Activated naive CD4-positive, alpha-beta T cell treated with anti-CD3 and anti-CD28 coated beads for 36 hours (primary cell): ENCODE measurements around the gene RIOK3. TPM values are rescaled to one million over a fixed set of nuclear protein-coding genes. Genes with fewer than 3 reads are reported as not detected.
"Not testable (repeated sequence)": the region's sequence is repeated elsewhere in the genome, so short reads cannot be mapped to it uniquely, and the experiment has no call there.

Experiments
- CTCF ChIA-PET: fragments of 350-600 bp; sonication (Branson Sonifier 250); formaldehyde crosslinking; loops from one replicate; lab custom pipeline; 2021; ENCODE audit warnings: antibody characterized with exemption; lab: Charles Lee
- DNase-seq: peaks from one replicate; pipeline ENCODE4 v3.0.0-alpha.2; 2020
- H3K27ac Mint-ChIP-seq: one replicate; pipeline ENCODE4 v1.8.0; 2021; ENCODE audit warnings: mild to moderate bottlenecking, mixed read lengths
- H3K27me3 Mint-ChIP-seq: one replicate; pipeline ENCODE4 v1.8.0; 2021; ENCODE audit warnings: low read depth, mixed read lengths
- H3K36me3 Mint-ChIP-seq: one replicate; pipeline ENCODE4 v1.8.0; 2021; ENCODE audit warnings: low read depth, mixed read lengths
- H3K4me1 Mint-ChIP-seq: one replicate; pipeline ENCODE4 v1.8.0; 2021; ENCODE audit warnings: low read depth, mixed read lengths
- H3K4me3 Mint-ChIP-seq: one replicate; pipeline ENCODE4 v1.8.0; 2021; ENCODE audit warnings: mild to moderate bottlenecking, moderate library complexity, mixed read lengths
- H3K9me3 Mint-ChIP-seq: one replicate; pipeline ENCODE4 v1.8.0; 2021; ENCODE audit warnings: mixed read lengths
- intact Hi-C: fragments of 100-400 bp; cut with micrococcal nuclease; formaldehyde crosslinking; loops from one replicate; pipeline ENCODE4 v1.15.1; 2023
- total RNA-seq, 2 experiments: library from RNA; stranded (reverse); gene quantifications; one replicate each; pipeline ENCODE4 v1.2.3, GENCODE V29; 2021

The RIOK3 gene
- total RNA-seq, 2 experiments from 2014 or later, result 53.8 to 59.5 TPM

DNA sequence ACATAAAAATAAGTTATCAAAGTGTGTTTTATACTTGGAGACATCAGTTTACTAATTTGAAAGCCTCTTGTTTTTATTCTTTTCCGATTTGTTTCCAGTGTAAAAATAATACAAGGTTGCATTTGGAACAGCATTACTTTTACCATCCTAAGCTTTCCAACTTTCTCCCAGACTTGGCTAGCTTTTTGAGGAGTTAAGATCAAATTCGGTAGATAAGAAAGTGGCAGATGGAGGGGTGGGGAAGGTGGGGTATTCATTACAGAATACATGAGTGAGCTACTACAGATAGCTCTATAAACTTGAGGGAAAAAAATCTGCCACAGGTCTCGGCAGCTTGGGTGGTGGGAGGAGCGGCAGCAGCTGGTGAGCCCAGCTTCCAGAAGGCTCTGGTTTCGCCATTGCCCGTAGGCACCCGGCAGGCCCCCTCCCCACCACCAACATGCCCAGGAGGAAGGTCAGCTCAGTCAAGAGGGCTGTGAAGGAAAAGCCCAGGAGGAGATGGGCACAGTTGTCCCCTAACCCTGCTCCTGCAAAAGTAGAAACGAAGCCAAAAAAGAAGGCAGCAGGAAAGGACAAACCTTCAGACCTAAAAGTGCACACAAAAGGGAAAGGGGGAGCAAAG is 31.6 kb downstream of the RIOK3 start:
- H3K36me3 Mint-ChIP-seq, result peaks cover 5% of the 10 kb centered on the region
- peaks cover 19% of the 10 kb centered on the region for H3K4me1 Mint-ChIP-seq
- DNase-seq, result no peak
- no peak overlapping the region for H3K4me3 Mint-ChIP-seq
- CTCF ChIA-PET, result interaction anchor here (0.6 to 2.1 kb wide), 3 partner anchors 14 to 129 kb away, joined by 3 to 13 read pairs (median 6); no protein-coding TSS in a partner anchor
- no peaks in the 10 kb centered on the region for H3K9me3 Mint-ChIP-seq
- peak overlapping the region; percentile 30 for H3K27ac Mint-ChIP-seq
- H3K27me3 Mint-ChIP-seq, result no peaks in the 10 kb centered on the region
- intact Hi-C loops, result loop anchor here (5.0 kb wide), 1 partner anchor 252 kb away; no protein-coding TSS in a partner anchor

DNA sequence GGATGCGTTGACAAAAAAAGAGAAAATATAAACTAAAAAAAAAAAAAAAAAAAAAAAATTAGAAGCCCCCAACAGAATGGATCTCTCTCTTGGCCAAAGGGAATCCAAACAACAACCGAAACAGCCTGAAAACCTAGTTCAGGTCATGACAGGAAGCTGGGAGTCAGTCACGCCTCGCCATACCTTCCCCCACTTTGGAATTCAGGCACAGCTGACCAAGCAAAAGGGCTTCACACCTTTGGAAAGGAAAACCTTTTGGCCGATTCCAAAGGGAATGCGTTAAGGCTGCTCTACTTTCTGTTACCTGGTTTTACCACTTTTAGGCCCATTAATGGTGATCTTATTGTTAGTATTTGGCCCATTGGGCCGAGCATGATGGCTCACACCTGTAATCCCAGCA is 32.3 kb downstream of the RIOK3 start:
- no peak overlapping the region for H3K4me3 Mint-ChIP-seq
- H3K4me1 Mint-ChIP-seq, result peaks cover 19% of the 10 kb centered on the region
- no peak for DNase-seq
- H3K9me3 Mint-ChIP-seq, result no peaks in the 10 kb centered on the region
- intact Hi-C loops, result loop anchor here (5.0 kb wide), 1 partner anchor 253 kb away; no protein-coding TSS in a partner anchor
- H3K36me3 Mint-ChIP-seq, result peaks cover 5% of the 10 kb centered on the region
- no peak overlapping the region for H3K27ac Mint-ChIP-seq
- CTCF ChIA-PET, result interaction anchor here (1.3 to 2.1 kb wide), 2 partner anchors 13 to 31 kb away, joined by 6 to 13 read pairs; no protein-coding TSS in a partner anchor
- H3K27me3 Mint-ChIP-seq, result no peaks in the 10 kb centered on the region

DNA sequence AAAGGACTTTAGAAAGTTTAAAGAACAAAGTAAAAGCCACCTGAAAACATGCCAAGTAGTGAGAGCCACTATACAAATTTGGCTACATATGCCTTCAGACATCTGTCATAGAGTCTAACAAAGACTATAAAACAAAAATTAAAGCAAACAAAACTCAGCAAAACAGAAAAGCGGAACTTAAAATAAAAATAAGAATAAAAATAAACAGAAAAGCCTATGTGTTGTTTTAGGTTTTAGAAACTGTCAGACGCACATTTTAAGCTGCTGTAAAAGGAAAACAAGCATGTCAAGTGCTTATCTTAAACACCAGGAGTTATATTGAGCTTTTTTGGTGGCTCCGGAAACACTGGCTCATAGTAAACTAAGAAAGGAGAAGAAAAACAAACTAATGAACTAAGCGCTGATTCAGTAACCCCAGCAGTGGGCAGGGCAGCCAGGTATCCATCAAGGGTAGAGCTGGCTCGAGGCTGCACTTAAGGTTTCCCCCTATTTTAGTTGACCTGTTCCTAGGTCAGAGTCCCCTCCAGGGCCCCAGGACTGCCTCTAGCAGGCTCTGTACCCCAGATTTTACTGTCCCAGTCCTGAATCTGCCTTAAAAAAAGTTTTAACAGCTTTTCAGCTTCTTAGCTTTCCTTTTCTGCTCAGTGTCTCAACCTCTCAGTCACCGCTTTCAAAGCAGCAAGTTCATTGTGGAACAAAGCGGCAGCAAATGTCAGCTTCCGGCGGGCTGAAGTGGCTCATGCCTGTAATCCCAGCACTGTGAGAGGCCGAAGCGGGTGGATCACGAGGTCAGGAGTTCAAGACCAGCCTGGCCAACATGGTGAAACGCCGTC is 34.9 kb downstream of the RIOK3 start:
- peak; percentile 84 for DNase-seq
- peak overlapping the region; percentile 86 for H3K27ac Mint-ChIP-seq
- intact Hi-C loops, result loop anchor here (1.0 to 5.0 kb wide), 4 partner anchors 10 to 256 kb away; partner anchors contain the start of genes RIOK3 and RMC1
- H3K4me3 Mint-ChIP-seq, result peak overlapping the region; percentile 57
- peaks cover 19% of the 10 kb centered on the region for H3K4me1 Mint-ChIP-seq
- H3K27me3 Mint-ChIP-seq, result no peaks in the 10 kb centered on the region
- peaks cover 2% of the 10 kb centered on the region for H3K36me3 Mint-ChIP-seq
- H3K9me3 Mint-ChIP-seq, result no peaks in the 10 kb centered on the region
- CTCF ChIA-PET, result interaction anchor here (0.8 to 2.4 kb wide), 7 partner anchors 10 to 357 kb away, joined by 3 to 27 read pairs (median 4); no protein-coding TSS in a partner anchor

DNA sequence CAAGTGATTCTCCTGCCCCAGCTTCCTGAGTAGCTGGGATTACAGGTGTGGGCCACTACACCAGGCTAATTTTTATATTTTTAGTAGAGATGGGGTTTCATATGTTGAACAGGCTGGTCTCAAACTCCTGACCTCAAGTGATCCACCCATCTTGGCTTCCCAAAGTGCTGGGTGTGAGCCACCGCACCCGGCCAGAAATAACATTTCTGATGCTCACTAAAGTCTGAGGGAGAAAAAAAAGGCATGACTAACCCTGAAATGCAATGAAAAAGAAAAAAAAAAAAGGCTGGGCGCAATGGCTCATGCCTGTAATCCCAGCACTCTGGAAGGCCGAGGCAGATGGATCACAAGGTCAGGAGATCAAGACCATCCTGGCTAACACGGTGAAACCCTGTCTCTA is 36.5 kb downstream of the RIOK3 start:
- H3K36me3 Mint-ChIP-seq, H3K4me3 Mint-ChIP-seq, H3K27ac Mint-ChIP-seq, H3K27me3 Mint-ChIP-seq, H3K9me3 Mint-ChIP-seq, DNase-seq: not testable (repeated sequence)
- CTCF ChIA-PET, result interaction anchor here (0.7 to 2.4 kb wide), 4 partner anchors 9 to 336 kb away, joined by 4 to 11 read pairs (median 4); no protein-coding TSS in a partner anchor
- H3K4me1 Mint-ChIP-seq, result peaks cover 19% of the 10 kb centered on the region
- intact Hi-C loops, result loop anchor here (5.0 kb wide), 1 partner anchor 257 kb away; no protein-coding TSS in a partner anchor

- no peak for DNase-seq
- H3K4me3 Mint-ChIP-seq, result no peak overlapping the region
- no peak overlapping the region for H3K27ac Mint-ChIP-seq
- H3K36me3 Mint-ChIP-seq, result no peaks in the 10 kb centered on the region
- intact Hi-C loops, result no loop called here
- CTCF ChIA-PET, result interaction anchor here (1.2 kb wide), 1 partner anchor 22 kb away, joined by 4 read pairs; no protein-coding TSS in a partner anchor
- no peaks in the 10 kb centered on the region for H3K27me3 Mint-ChIP-seq
- peaks cover 2% of the 10 kb centered on the region for H3K4me1 Mint-ChIP-seq
- no peaks in the 10 kb centered on the region for H3K9me3 Mint-ChIP-seq
These were observed 40.6 kb downstream of the RIOK3 start for GRCh38 chr18:23493654-23494053.

GRCh38 chr18:23494992-23495391 is 41.9 kb downstream of the RIOK3 start:
- CTCF ChIA-PET, result no interaction called here
- Mint-ChIP-seq H3K36me3 (no peaks in the 10 kb centered on the region), H3K4me3 (no peak overlapping the region), H3K9me3 (no peaks in the 10 kb centered on the region), H3K4me1 (peaks cover 9% of the 10 kb centered on the region), H3K27me3 (no peaks in the 10 kb centered on the region), H3K27ac (no peak overlapping the region)
- DNase-seq, result no peak
- intact Hi-C loops, result loop anchor here (5.0 kb wide), 1 partner anchor 192 kb away; the partner anchor contains the start of gene LAMA3

DNA sequence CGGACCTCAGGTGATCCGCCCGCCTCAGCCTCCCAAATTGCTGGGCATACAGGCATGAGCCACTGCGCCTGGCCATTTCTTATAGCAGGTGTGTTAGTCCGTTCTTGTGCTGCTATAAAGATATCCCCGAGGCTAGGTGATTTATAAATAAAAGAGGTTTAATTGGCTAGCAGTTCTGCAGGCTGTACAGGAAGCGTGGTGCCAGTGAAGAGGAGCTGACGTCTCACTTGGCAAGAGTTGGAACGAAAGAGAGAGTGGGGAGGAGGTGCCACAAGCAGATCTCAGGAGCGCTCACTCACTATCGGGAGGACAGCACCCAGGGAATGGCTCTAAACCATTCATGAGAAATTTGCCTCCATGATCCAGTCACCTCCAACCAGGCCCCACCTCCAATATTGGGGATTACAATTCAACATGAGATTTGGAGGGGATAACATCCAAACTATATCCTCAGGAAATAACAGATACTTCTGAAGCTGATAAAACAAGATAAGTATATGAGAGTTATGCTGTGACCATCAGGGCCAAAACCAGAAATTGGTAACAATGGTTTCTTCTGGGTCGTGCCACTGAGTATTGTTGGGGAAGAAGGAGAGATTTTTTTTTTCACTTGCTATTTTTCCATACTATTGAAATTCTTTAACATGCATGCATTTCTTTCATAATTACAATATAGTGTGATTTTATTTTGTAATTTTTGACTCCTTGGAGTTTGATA is 42.8 kb downstream of the RIOK3 start:
- DNase-seq, result no peak
- intact Hi-C loops, result loop anchor here (5.0 kb wide), 1 partner anchor 191 kb away; the partner anchor contains the start of gene LAMA3
- CTCF ChIA-PET, result interaction anchor here (0.7 to 3.8 kb wide), 4 partner anchors 8 to 41 kb away, joined by 3 to 27 read pairs (median 6); no protein-coding TSS in a partner anchor
- no peaks in the 10 kb centered on the region for H3K9me3 Mint-ChIP-seq
- no peak overlapping the region for H3K4me3 Mint-ChIP-seq
- H3K27me3 Mint-ChIP-seq, result no peaks in the 10 kb centered on the region
- no peaks in the 10 kb centered on the region for H3K36me3 Mint-ChIP-seq
- peaks cover 9% of the 10 kb centered on the region for H3K4me1 Mint-ChIP-seq
- peak overlapping the region; percentile 35 for H3K27ac Mint-ChIP-seq

DNA sequence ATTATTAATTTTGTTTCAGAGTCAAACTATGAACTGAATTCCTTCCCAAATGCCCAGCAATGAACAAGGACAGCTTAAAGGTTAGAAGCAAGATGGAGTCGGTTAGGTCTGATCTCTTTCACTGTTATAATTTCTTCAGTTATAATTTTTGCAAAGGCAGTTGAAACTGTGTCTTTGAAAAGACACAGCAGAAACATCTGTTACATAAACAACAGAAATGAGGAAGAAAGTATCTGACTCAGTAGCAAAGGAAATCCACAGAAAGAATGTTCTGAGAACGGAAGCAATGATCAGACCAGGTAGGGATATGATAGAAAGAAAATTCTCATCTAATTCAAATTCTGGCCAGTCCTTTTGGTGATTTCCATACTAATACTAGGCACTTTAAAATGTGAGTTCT is 45.0 kb downstream of the RIOK3 start:
- no peak overlapping the region for H3K4me3 Mint-ChIP-seq
- no peaks in the 10 kb centered on the region for H3K9me3 Mint-ChIP-seq
- DNase-seq, result no peak
- intact Hi-C loops, result loop anchor here (1.0 to 5.0 kb wide), 6 partner anchors 10 to 421 kb away; partner anchors contain the start of genes LAMA3 and NPC1
- CTCF ChIA-PET, result interaction anchor here (0.5 to 3.8 kb wide), 23 partner anchors 8 to 525 kb away, joined by 3 to 27 read pairs (median 5); partner anchors contain the start of gene RIOK3
- no peaks in the 10 kb centered on the region for H3K27me3 Mint-ChIP-seq
- no peak overlapping the region for H3K27ac Mint-ChIP-seq
- no peaks in the 10 kb centered on the region for H3K36me3 Mint-ChIP-seq
- H3K4me1 Mint-ChIP-seq, result peaks cover 15% of the 10 kb centered on the region

- no peak overlapping the region for H3K4me3 Mint-ChIP-seq
- intact Hi-C loops, result loop anchor here (1.0 to 5.0 kb wide), 6 partner anchors 11 to 420 kb away; partner anchors contain the start of genes LAMA3 and NPC1
- CTCF ChIA-PET, result interaction anchor here (0.8 to 3.8 kb wide), 20 partner anchors 9 to 524 kb away, joined by 3 to 27 read pairs (median 6); partner anchors contain the start of gene RIOK3
- peak; percentile 85 for DNase-seq
- H3K4me1 Mint-ChIP-seq, result peaks cover 15% of the 10 kb centered on the region
- H3K36me3 Mint-ChIP-seq, result no peaks in the 10 kb centered on the region
- no peaks in the 10 kb centered on the region for H3K27me3 Mint-ChIP-seq
- no peaks in the 10 kb centered on the region for H3K9me3 Mint-ChIP-seq
- H3K27ac Mint-ChIP-seq, result no peak overlapping the region
These were observed 45.8 kb downstream of the RIOK3 start for GRCh38 chr18:23498877-23499276.

GRCh38 chr18:23499291-23499781 is 46.2 kb downstream of the RIOK3 start:
- Mint-ChIP-seq H3K9me3 (no peaks in the 10 kb centered on the region), H3K27ac (no peak overlapping the region), H3K4me1 (peaks cover 18% of the 10 kb centered on the region), H3K36me3 (no peaks in the 10 kb centered on the region), H3K27me3 (no peaks in the 10 kb centered on the region), H3K4me3 (no peak overlapping the region)
- DNase-seq, result no peak
- CTCF ChIA-PET, result interaction anchor here (0.7 to 3.8 kb wide), 12 partner anchors 9 to 204 kb away, joined by 3 to 27 read pairs (median 7); partner anchors contain the start of gene RIOK3
- intact Hi-C loops, result loop anchor here (2.0 to 5.0 kb wide), 4 partner anchors 188 to 419 kb away; partner anchors contain the start of gene LAMA3

GRCh38 chr18:23501626-23502025 is 48.5 kb downstream of the RIOK3 start:
- Mint-ChIP-seq H3K27me3 (no peaks in the 10 kb centered on the region), H3K9me3 (no peaks in the 10 kb centered on the region), H3K27ac (no peak overlapping the region), H3K4me1 (peaks cover 34% of the 10 kb centered on the region), H3K36me3 (peaks cover 3% of the 10 kb centered on the region), H3K4me3 (no peak overlapping the region)
- intact Hi-C loops, result loop anchor here (1.0 to 10.0 kb wide), 6 partner anchors 161 to 687 kb away; partner anchors contain the start of gene ANKRD29
- no peak for DNase-seq
- CTCF ChIA-PET, result interaction anchor here (0.6 to 1.8 kb wide), 5 partner anchors 9 to 309 kb away, joined by 3 to 4 read pairs (median 3); no protein-coding TSS in a partner anchor
